ENCODE results near the gene HRH3. TPM values are rescaled to one million over a fixed set of nuclear protein-coding genes. Genes with fewer than 3 reads are reported as not detected.

The HRH3 gene
- total RNA-seq, 1 donor from 2014 or later, result not detected

DNA sequence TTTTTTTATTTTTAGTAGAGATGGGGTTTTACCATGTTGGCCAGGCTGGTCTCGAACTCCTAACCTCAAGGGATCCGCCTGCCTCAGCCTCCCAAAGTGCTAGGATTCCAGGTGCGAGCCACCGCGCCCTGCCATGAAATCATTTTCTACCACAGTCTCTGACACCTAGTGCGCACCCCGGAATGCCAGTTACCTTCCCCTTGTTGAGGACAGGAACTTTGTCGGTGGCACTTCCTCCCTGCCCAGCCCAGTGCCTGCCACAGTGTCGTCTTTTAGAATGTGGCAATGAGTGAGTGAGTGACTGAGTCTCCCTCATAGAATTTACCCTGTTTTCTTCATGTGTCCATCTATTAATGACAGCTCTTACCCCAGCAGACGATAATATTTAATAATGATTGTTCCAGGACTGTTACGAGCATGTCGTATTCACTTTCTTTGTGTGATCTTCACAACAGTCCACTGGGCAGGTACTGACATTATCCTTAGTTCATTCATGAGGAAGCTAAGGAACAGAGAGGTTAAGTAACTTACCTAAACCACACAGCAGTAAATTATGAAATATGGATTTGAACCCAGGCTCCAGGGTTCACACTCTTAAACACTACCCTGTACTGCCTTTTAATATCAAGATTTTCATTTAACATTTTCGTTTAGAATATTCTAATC, 20.1 kb upstream of the HRH3 start:
- no peak for TF ChIP-seq CTCF (IDR thresholded peaks at IDR 0.05)
- no peak for ATAC-seq (ENCODE audit: low read depth)
- peak overlapping the region; percentile 20 for H3K4me3 Mint-ChIP-seq
- no peaks in the 10 kb centered on the region for H3K9me3 Mint-ChIP-seq
- no peak overlapping the region for H3K27ac Mint-ChIP-seq
- peaks cover 27% of the 10 kb centered on the region for H3K36me3 Mint-ChIP-seq (ENCODE audit: low read depth)
- intact Hi-C loops (cut with micrococcal nuclease), result no loop called here
- ChIA-PET POLR2A (no interaction called here), CTCF (no interaction called here)
- peaks cover 39% of the 10 kb centered on the region for H3K4me1 Mint-ChIP-seq
- no peaks in the 10 kb centered on the region for H3K27me3 Mint-ChIP-seq
- DNase-seq, result no peak

DNA sequence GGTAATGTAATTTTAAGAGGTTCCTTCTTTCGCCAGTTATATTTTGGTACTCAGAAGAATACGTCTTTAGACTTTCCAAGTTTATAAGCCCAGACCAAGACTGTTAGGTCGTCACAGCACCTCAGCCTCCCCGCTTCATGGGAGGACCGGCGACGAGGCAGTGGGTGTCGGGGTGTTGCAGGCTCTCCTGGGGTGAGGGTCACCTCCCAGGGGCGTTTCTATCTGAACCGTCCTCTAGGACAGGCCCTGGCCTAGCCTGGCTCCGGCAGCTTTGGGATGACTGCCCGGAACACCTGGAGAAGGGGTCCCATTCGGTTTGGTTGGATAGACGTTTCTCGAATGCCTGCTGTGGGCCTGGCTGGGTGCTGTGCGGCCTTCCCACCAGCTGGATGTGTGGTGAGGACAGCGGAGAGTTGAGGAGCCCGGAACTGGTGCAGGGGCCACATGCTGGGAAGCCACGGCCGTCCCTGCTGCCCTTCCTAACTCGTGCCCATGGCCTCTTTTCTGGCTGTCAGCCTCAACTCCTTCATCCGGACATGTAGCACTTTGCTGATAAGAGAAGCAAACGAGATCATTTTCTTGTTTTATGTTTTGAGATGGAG, 19.3 kb upstream of the HRH3 start:
- no peak for ATAC-seq (ENCODE audit: low read depth)
- no peaks in the 10 kb centered on the region for H3K27me3 Mint-ChIP-seq
- no peak for DNase-seq
- no peak for TF ChIP-seq CTCF (IDR thresholded peaks at IDR 0.05)
- H3K4me1 Mint-ChIP-seq, result peaks cover 34% of the 10 kb centered on the region
- H3K27ac Mint-ChIP-seq, result peak overlapping the region; percentile 70
- POLR2A ChIA-PET, result no interaction called here
- intact Hi-C loops (cut with micrococcal nuclease), result loop anchor here (5.0 kb wide), 2 partner anchors 37 to 403 kb away; partner anchors contain the start of gene SLCO4A1
- peaks cover 22% of the 10 kb centered on the region for H3K36me3 Mint-ChIP-seq (ENCODE audit: low read depth)
- CTCF ChIA-PET, result no interaction called here
- H3K4me3 Mint-ChIP-seq, result peak overlapping the region; percentile 81
- no peaks in the 10 kb centered on the region for H3K9me3 Mint-ChIP-seq

DNA sequence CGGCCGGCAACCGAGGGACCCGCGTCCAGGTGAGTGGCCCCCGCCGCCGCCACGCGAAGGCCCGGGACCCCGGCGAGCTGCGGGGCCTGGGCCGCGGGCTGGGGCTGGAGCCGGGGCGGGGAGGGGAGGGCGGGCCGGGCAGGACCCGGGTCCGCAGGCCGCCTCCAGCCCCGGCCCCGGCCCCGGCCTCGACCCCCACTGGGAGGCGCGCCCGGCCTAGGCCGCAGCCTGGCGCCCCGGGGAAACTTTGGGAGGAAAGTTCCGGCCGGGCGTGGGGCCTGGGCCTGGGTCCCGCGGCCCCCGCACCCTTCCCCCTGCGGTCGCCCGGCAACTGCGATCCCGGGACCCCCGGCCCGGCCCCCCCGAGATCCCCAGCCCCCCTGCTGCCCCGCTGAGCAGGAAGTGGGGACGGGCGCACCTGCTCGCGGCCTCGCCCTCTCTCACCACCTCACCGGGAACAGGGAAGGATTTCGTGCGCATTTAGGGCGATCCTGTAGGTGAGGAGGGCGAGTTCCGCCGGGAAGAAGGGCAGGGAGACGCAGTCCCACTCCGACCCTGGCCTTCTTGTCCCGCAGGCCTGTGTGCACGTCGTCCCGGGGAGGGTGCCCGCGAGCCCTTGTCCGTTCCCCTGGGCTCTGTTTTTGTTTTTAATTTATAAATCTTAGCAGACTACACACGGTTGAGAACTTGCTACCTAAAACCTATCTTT, 18.6 kb upstream of the HRH3 start:
- H3K9me3 Mint-ChIP-seq, result no peaks in the 10 kb centered on the region
- no peak for TF ChIP-seq CTCF (IDR thresholded peaks at IDR 0.05)
- ATAC-seq (ENCODE audit: low read depth), result no peak
- peak overlapping the region; percentile 70 for H3K27ac Mint-ChIP-seq
- DNase-seq, result no peak
- intact Hi-C loops (cut with micrococcal nuclease), result loop anchor here (1.0 to 5.0 kb wide), 9 partner anchors 18 to 556 kb away; partner anchors contain the start of genes ADRM1, HRH3, LSM14B and SLCO4A1
- ChIA-PET POLR2A (no interaction called here), CTCF (no interaction called here)
- no peaks in the 10 kb centered on the region for H3K27me3 Mint-ChIP-seq
- H3K4me1 Mint-ChIP-seq, result peaks cover 34% of the 10 kb centered on the region
- H3K4me3 Mint-ChIP-seq, result peak overlapping the region; percentile 81
- H3K36me3 Mint-ChIP-seq (ENCODE audit: low read depth), result peaks cover 19% of the 10 kb centered on the region

DNA sequence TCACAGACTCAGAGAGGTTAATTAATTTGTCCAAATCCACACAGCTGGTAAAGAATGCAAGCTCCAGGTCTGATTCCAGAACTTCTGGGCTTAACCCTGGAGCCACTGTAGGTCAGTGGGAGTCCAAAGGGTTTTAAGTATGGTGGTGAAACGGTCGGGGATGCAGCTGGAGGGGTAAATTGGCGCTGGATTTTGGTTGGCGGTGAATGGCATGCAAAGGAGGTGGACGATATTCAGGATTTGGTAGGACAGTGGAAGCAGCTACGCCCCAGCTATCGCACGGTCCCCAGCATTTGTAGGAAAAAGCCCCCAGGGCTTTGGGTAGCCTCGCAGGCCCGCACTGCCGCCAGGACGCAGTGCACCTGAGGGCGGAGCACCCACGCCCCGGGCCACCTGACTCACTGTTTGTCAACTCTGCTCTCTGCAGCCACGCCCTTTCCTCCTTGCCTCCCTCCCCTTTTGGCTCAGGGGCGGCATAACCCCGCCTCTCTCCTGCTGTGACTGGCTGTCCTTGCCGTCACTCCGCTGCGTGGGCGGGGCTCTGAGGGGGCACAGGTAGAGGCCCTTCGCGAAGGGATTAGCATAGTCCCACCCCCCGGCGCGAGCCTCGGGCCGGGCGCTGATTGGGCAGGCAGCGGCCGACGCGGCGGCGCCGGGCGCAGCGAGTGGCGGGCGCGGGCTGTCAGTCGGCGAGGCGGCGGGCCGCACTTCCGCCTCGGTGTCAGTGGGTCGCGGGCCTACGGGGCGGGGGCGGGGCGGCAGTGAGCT, 17.9 kb upstream of the HRH3 start, which contains the start of gene OSBPL2:
Gene OSBPL2, plus strand, starts transcription at position 721 of the 768 bp plus-strand sequence. CDS start 17,664 bp downstream, outside the sequence.
- Mint-ChIP-seq H3K9me3 (no peaks in the 10 kb centered on the region), H3K4me3 (peak within 1 kb of the TSS; percentile 81), H3K4me1 (peaks cover 34% of the 10 kb centered on the region), H3K27ac (peak within 1 kb of the TSS; percentile 89), H3K27me3 (no peaks in the 10 kb centered on the region), H3K36me3 (ENCODE audit: low read depth) (peaks cover 17% of the 10 kb centered on the region)
- intact Hi-C loops (cut with micrococcal nuclease), result loop anchor here (1.0 to 5.0 kb wide), 9 partner anchors 18 to 556 kb away; partner anchors contain the start of genes ADRM1, HRH3, LSM14B and SLCO4A1
- POLR2A ChIA-PET, result interaction anchor here (0.6 to 0.8 kb wide), 2 partner anchors 36 to 53 kb away, joined by 3 to 4 read pairs; no protein-coding TSS in a partner anchor
- DNase-seq (peak; percentile 100), ATAC-seq (ENCODE audit: low read depth) (peak; percentile 98)
- TF ChIP-seq CTCF (IDR thresholded peaks at IDR 0.05), result no peak
- CTCF ChIA-PET, result no interaction called here

Data from activated B cell treated with CpG ODN at 0.5 μM for 24 hours (primary cell).